ENCODE data around the gene UNC13A. TPM values are rescaled to one million over a fixed set of nuclear protein-coding genes. Genes with fewer than 3 reads are reported as not detected.

UNC13A gene
- total and polyA plus RNA-seq, 2 of the 8 experiments (the other 6 are each of a cell fraction or from before 2014, with no cell fraction given) = 13.1 to 47.6 TPM

GRCh38 chr19:17614476-17614875 is 73.7 kb downstream of the UNC13A start:
- Histone ChIP-seq H3K36me3 (ENCODE audit: control insufficient read depth in 2 of 4, insufficient read depth in 4 of 4, low read length in 3 of 4) (peaks cover 0 to 6% (median 0%) of the 10 kb centered on the region in 4 experiments; a peak in 1 of 8 replicates), H3K56ac (replicated peaks; ENCODE audit: insufficient read length, low read depth, low read length) (no peak overlapping the region), H4K20me1 (replicated peaks in 1 of 2; ENCODE audit: control insufficient read depth in 1 of 2, insufficient read depth in 2 of 2, low read length in 2 of 2) (peaks cover 3% of the 10 kb centered on the region in 2 experiments), H4K5ac (ENCODE audit: insufficient read length, low read depth, low read length) (no peak overlapping the region), H3K79me2 (ENCODE audit: control insufficient read depth in 1 of 2, insufficient read depth in 2 of 2, low read length in 2 of 2) (no peaks in the 10 kb centered on the region), H3K4me3 (ENCODE audit: extremely low read depth in 1 of 4, insufficient read depth in 2 of 4, low read depth in 3 of 4, low read length in 4 of 4) (no peak overlapping the region), H2BK20ac (ENCODE audit: low read length) (no peak overlapping the region), H3K4ac (replicated peaks; ENCODE audit: insufficient read length, low read depth, low read length) (no peak overlapping the region), H3K4me2 (ENCODE audit: insufficient read depth in 1 of 2, low read depth in 2 of 2, low read length in 2 of 2) (no peak overlapping the region), H2BK5ac (ENCODE audit: low read depth, low read length) (no peak overlapping the region), H3K23me2 (ENCODE audit: low read depth, low read length) (no peaks in the 10 kb centered on the region), H4K91ac (replicated peaks; ENCODE audit: insufficient read length, low read length) (no peak overlapping the region), H2BK12ac (ENCODE audit: low read depth, low read length) (no peak overlapping the region), H2BK120ac (replicated peaks; ENCODE audit: low read depth, low read length) (no peak overlapping the region), H3K4me1 (replicated peaks in 1 of 4; ENCODE audit: control insufficient read depth in 3 of 4, insufficient read depth in 4 of 4, low read length in 3 of 4) (no peaks in the 10 kb centered on the region), H4K8ac (ENCODE audit: extremely low read depth, insufficient read depth, low read length) (no peak overlapping the region), H3K9me3 (ENCODE audit: insufficient read depth in 2 of 2, low read depth in 1 of 2, low read length in 1 of 2) (no peaks in the 10 kb centered on the region), H2AK5ac (ENCODE audit: low read depth, low read length) (no peak overlapping the region), H3K18ac (ENCODE audit: extremely low read depth, low read length) (no peak overlapping the region), H3K27me3 (replicated peaks in 1 of 4; ENCODE audit: control insufficient read depth in 3 of 4, extremely low read depth in 1 of 4, insufficient read depth in 3 of 4, low read length in 3 of 4) (no peaks in the 10 kb centered on the region), H3K14ac (ENCODE audit: insufficient read length) (no peak overlapping the region), H2BK15ac (ENCODE audit: low read length) (no peak overlapping the region), H3K23ac (ENCODE audit: insufficient read length) (no peak overlapping the region), H3K79me1 (ENCODE audit: low read depth, low read length) (no peaks in the 10 kb centered on the region), H3K27ac (ENCODE audit: low read depth, low read length) (no peak overlapping the region), H2AFZ (ENCODE audit: low read length) (no peak overlapping the region), H3K9ac (replicated peaks in 1 of 4; ENCODE audit: extremely low read depth in 1 of 4, low read depth in 3 of 4, low read length in 3 of 4) (no peak overlapping the region)
- POLR2A ChIA-PET (ENCODE audit: partially characterized antibody) = interaction anchor here (0.6 kb wide), 1 partner anchor 1469 kb away, joined by 3 read pairs; no protein-coding TSS in a partner anchor
- TF ChIP-seq KDM4A (IDR thresholded peaks at IDR 0.05; ENCODE audit: low read depth, low read length, severe bottlenecking) = no peak
- CTCF ChIA-PET (ENCODE audit: partially characterized antibody) = interaction anchor here (0.6 to 2.8 kb wide), 2 partner anchors 7 to 39 kb away, joined by 3 to 13 read pairs; no protein-coding TSS in a partner anchor
- WGBS, 2 experiments (ENCODE audit: extremely low coverage in 1 of 2, insufficient coverage in 1 of 2, insufficient read length in 1 of 2, insufficient replicate concordance in 2 of 2, low coverage in 1 of 2, low lambda C conversion rate in 2 of 2, missing lambda C conversion rate in 1 of 2) = 84% methylated on average over 5 of the region's 12 CpGs; no CpG with 5 or more reads in 1 of the 2 experiments
- FAIRE-seq (no peak), DNase-seq (ENCODE audit: low read depth in 1 of 2, low spot score in 2 of 2) (no peak)
